Right cardiac atrium (tissue), 5 donors: ENCODE measurements around the gene MAGEB4. TPM values are rescaled to one million over a fixed set of nuclear protein-coding genes. Genes with fewer than 3 reads are reported as not detected.

Experiments used
- ATAC-seq, 2 donors: fragments of 200-7000 bp; cut with Tn5 transposase; one replicate each; pipeline versions ENCODE4 v1.8.0 to v1.9.1; 2020; ENCODE audit warnings: moderate library complexity in 2 of 2, mild to moderate bottlenecking in 1 of 2
- DNase-seq, 3 donors: peaks; one replicate each; pipeline ENCODE4 v3.0.0-alpha.2; 2020
- H3K27ac ChIP-seq: one replicate; pipeline ENCODE4 v1.5.1; 2013; ENCODE audit warnings: mild to moderate bottlenecking, low read length, control low read depth, moderate library complexity
- H3K27me3 ChIP-seq: one replicate; pipeline ENCODE4 v1.6.1; 2013; ENCODE audit not compliant: control insufficient read depth, insufficient read depth
- H3K4me1 ChIP-seq: one replicate; pipeline ENCODE4 v1.6.1; 2013; ENCODE audit warnings: low read length; ENCODE audit not compliant: control insufficient read depth, insufficient read depth
- H3K4me3 ChIP-seq: one replicate; pipeline ENCODE4 v1.5.1; 2013; ENCODE audit warnings: low read length, control low read depth
- H3K9me3 ChIP-seq: one replicate; pipeline ENCODE4 v1.6.1; 2013; ENCODE audit warnings: low read length; ENCODE audit not compliant: control insufficient read depth
- WGBS: extraction: QIAGEN DNeasy Blood & Tissue Kit; methylation state at CpG from one replicate; pipeline ENCODE4 v1.1.7; 2013; 5-methylcytosine and 5-hydroxymethylcytosine counted together
- intact Hi-C, 4 donors: fragments of 100-400 bp; cut with DNase I; formaldehyde crosslinking; loops; one replicate each; pipeline versions ENCODE4 v1.11.0 to v1.14.0; 2022 to 2023
- polyA plus RNA-seq: library from polyadenylated mRNA; stranded (reverse); fragments of 200-250 nt; gene quantifications from one replicate; pipeline ENCODE4 v1.2.3, GENCODE V29; 2013
- total RNA-seq, 4 donors: library from RNA; stranded (reverse); fragmentation: NEBNext Ultra II Directional; extraction: Animal tissue kit (Norgen Biotek cat#: 25700); gene quantifications; one replicate each; pipeline ENCODE4 v1.2.1, GENCODE V29; 2021
- donor health status: healthy with polysubstance abuse.
- donor health status: DM: no; HTN: yes; CAD: no.
- donor health status: DM: no; HTN: no; CAD: no.
- donor health status: DM: no; HTN: yes; CAD: no; lungs with severe emphysema.
- donor health status: DM: yes; HTN: yes; CAD: no.

Gene MAGEB4
- total and polyA plus RNA-seq, 5 donors: not detected

GRCh38 chrX:30283456-30284200 lies 41.8 kb downstream of the MAGEB4 start:
- 70% methylated on average over 3 of the region's 3 CpGs for WGBS
- no peak for ATAC-seq
- Histone ChIP-seq H3K27ac (peak overlapping the region; percentile 52), H3K9me3 (no peaks in the 10 kb centered on the region), H3K4me3 (no peak overlapping the region), H3K4me1 (no peaks in the 10 kb centered on the region), H3K27me3 (no peaks in the 10 kb centered on the region)
- no peak for DNase-seq
- intact Hi-C loops: no loop called here

Other genes starting within 250 kb of the MAGEB4 start
- not detected for gene MAGEB2, start 26.4 kb upstream of the MAGEB4 start, total RNA-seq
- gene MAGEB2, start 26.4 kb upstream of the MAGEB4 start, polyA plus RNA-seq: not detected
- gene MAGEB3, start 11.3 kb upstream of the MAGEB4 start, total RNA-seq: not detected
- not detected for gene MAGEB3, start 11.3 kb upstream of the MAGEB4 start, polyA plus RNA-seq
- gene MAGEB1, start 5.1 kb downstream of the MAGEB4 start, total RNA-seq: not detected
- gene MAGEB1, start 5.1 kb downstream of the MAGEB4 start, polyA plus RNA-seq: not detected
- gene NR0B1, start 67.4 kb downstream of the MAGEB4 start, total RNA-seq: not detected
- gene NR0B1, start 67.4 kb downstream of the MAGEB4 start, polyA plus RNA-seq: not detected